ENCODE results near the gene DGCR6L.
"Not testable (repeated sequence)": the region's sequence is repeated elsewhere in the genome, so short reads cannot be mapped to it uniquely, and the experiment has no call there.

DGCR6L gene

DNA sequence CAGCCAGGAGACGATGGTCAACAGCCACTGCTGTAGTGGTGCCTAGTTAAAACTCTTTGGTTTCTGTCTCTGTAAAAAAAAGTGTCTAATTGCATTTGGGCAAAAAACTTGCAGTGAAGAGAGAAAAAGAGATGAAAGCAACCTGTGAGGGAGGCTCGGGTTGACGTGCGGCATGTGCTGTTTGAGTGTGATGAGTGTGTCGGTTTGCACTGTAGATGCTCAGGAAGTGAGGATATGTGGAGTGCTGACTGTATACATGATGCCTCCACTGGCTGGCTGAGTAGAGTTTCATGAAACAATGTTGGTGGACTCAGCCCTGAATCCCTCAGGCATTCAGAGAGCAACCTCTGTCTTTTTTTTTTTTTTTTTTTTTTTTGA, 4.3 kb upstream of the DGCR6L start:
- DNase-seq, result no peak

DNA sequence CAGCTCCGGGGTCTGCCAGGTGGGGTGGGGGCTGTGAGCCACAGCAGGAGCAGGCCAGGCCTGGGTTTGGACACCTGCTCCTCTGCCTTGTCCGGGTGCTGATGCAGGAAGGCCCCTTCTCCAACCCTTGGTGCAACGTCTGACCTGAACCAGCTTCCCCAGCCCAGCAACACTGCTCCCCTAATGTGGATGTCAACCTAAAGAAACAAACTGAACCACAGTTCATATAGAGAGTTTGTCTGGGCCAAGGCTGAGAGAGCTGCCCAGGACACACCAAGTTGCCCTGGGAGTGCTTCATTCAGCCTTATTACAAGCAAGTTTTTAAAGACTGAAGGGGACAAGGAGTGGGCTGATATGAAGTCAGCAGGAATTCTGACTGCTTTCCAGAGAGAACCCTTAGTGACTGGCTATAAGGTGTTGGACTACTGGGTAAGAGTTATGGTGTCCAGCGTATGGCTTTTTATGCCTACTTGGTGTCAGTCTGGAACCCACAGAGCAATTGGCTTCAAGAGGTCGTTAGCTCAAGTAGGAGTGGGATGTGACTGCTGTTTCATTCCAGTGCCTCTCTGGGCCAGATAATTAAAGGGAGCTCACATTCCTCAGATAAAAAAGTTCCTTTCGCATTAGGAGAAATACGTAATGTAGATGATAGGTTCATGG, 1.8 kb upstream of the DGCR6L start:
- not testable (repeated sequence) for DNase-seq

DNA sequence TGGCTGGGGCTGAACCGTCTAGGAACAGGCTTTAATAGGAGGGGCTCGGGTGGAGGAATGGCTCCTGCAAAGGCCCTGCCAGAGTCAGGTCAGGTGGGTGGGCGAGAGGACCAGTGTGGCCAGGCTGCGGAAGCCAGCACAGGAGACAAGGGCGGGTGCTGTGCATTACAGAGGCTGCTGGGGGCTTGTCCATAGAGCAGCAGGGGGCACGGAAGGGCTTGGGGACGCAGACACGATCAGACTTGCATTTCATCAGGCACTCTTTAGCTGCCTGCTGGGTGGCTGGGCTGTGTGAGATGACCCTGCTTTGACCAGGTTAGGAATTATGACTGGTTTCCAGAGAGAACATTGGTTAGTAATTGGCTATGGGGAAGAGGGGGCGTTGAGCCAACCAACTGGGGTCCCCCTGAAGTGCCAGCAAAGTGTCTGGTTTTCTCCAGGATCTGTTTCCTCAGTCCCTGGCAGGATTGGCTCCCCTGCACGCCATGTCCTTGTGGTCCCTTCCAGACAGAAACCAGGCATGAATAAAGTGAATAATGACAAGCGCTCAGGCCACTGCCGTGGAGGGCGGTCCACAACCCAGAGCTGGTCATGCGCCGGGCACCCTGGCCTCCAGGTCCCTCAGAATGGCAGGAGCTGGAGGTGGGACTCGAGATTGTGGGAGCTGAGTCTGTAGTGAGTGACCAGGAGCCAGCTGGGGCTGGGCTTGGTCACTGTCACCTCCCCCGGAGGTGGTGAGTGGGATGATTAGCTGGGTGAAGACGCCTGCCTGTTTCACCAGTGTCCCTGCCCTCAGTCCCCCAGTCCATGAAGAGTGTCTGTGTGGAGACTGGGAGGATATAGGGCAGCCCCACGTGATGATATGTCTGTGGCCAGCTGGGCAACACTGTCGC, 1.0 kb upstream of the DGCR6L start:
- not testable (repeated sequence) for DNase-seq

DNA sequence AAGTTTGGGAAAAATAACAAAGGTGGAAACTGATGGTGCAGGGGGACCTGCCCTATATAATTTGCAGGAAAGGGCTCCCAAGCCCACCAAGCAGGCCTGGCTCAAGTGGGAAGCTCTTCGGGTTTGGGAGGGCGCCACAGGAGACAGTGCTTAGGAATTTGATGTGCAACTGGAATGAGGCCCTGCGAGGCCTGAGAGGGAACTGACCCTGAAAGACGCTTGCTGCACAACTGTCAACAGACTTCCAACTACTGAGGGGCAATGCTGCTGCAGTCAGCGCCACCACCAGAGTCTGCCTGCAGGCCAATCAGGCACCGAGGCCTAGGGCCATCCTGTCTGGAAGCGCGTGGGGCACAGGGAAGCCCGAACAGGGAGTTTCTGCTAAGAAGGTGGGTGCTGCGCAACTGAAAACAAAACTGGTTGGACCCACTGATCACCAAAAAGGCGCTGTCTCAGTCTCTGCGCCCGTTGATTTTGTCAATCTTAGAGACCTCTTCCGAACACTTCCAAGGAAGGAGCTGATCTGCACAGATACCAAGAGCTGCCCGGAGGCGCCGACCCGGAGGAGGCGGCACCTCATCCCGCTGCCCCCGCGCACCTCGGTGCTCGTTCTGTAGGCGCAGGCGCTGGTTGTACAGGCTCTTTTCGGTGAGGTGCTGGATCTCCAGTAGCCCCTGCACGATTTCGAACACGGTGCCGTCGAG, 667 bp downstream of the DGCR6L start:
- DNase-seq, result no peak

DNA sequence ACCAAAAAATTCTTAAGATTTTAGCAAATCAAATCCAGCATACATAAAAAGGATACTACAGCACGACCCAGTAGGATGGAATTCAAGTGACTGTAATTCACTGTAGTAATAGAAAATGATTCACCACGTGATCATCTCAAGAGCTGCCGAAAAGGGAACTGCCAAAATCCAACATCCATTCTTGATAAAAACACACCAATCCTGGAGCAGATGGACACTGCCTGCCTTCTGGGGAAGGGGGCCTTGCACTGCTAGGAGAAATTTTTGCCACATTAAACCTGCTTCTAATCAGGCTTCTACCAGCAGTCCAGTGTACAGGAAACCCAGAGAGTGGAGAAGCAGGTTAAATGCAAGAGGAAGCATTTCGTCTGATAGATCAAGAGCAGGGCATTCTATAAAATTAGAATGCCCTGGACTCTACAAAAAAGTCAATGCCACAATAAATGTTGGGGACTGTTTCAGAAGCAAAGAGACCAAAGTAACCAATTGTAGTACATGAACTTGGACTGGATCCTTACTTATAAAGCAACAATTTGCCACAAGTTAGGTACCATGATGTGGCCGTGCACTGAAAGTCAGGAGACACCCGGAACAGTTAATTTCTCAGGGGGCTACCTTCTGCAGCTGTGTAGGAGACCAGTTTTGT, 1.7 kb downstream of the DGCR6L start:
- DNase-seq, result not testable (repeated sequence)

DNA sequence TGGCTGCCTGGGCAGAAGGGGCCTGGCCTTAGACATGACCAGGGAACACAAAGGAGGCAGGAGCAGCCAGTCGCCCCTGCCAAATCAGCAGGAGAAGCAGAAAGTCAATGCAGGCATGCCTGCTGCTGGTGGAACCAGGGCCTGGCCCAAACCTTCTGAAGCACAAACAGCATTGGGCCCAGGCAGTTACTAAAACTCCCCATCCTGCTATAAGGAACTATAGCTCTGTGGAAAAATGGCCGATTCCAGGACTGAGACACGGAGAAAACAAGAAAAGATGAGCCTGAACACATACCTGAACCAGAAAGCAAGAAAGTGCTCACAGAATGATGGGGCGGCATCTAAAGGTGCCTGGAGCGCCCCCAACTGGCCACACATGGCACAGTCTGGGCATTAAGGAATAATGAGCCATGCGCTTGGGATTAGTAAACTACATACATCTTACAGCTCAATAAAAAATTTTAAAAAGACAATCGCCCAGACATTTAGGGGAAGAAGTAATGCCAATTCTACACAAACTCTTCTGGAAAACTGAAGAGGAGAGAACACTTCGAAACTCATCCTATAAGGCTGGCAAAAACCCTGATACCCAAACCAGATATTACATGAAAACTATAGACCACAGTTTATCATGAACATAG, 2.3 kb downstream of the DGCR6L start:
- not testable (repeated sequence) for DNase-seq

DNA sequence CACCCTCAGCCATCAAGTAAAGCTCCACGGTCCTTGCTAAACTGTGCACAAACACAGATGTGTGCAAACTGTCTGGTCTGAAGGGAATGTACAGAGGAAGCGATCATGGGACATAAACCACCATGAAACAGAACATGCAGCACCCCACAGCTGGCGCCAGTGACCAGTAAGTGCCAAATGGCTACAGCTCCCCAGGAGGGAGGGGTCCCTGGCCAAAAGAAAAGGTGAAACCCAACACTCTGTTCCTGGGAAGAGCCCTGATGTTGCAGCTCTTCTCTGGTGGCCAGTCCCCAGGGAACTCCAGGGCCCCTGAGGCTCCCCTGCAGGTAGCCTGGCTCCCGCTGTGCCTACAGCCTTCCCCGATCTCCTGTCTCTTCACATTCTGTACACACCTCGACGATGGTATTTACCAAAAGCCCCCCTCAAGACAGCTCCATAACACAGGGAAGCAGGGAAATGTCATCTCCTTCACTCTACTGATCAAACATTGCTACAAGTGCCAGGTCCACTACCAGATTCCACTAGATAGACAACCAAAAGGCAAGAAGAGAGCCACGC, 2.9 kb downstream of the DGCR6L start:
- no peak for DNase-seq

DNA sequence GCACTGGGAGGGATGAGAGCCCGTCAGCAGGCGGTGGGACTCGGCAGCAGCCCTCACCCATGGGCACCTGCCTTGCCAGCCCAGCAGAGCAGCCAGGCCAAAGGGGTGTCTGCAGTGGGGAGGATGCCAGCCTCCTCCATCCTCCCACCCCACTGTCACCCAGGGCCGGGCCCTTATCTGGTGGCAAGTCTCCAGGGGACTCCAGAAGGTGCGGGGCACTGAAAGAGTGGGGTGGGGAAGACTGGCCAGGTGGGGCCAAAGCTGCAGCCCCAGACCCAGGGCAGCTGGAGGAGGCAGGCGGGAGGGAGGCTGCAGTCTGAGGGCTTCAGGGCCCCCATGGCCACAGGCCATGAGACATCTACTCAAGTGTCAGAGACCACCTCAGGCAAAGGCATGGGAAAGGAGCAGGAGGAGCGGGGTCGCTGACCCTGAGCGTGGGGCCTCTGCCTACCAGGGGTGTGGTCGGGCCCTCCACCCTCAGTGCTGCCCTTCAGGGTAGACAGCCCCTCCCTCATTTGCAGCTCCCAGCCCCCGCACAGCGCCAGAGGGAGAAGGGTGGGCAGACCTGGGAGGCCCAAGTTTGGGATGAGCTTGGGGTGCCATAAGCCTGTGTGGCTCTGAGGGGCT, 3.5 kb downstream of the DGCR6L start:
- no peak for DNase-seq

DNA sequence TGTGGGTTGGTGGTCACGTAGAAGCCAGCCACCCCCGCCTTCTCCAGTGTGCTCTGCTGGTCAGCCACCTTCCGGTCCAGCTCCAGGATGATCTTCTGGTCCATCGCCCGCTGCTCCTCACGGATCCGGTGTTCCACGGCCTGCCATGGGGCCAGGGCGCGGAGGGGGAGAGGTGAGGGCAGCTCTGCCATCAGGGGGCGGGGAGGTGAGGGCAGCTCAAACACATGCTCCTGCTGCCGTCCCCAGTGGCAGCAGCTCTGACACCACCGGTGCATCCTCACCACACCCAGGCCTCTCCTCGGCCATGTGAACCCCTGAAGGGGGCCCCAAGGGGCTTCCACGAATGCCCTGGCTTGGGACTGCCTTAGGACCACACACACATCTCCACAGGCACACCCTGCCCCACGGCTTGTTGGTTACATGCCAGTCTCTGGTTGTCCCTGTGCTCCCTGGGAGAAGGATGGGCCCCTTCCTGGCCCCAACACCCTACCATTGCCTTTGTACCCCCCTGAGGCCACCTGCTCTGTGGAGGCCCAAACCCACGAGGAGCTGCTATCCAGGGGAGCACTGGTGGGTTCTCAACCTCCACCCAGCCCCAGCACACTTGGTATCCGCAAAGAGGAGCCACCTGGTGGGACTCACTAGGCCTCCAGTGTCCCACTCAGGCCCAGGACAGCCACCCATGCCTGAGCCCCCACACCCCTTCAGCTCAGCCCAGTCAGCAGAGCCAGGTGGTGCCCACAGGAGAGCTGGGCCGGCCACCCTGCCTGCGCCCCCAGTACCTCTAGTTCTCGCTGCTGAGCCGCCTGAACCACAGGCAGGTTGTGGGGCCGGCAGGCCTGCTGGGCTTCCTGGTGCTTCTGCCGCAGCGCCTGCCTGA, 4.3 kb downstream of the DGCR6L start:
- no peak for DNase-seq

DNA sequence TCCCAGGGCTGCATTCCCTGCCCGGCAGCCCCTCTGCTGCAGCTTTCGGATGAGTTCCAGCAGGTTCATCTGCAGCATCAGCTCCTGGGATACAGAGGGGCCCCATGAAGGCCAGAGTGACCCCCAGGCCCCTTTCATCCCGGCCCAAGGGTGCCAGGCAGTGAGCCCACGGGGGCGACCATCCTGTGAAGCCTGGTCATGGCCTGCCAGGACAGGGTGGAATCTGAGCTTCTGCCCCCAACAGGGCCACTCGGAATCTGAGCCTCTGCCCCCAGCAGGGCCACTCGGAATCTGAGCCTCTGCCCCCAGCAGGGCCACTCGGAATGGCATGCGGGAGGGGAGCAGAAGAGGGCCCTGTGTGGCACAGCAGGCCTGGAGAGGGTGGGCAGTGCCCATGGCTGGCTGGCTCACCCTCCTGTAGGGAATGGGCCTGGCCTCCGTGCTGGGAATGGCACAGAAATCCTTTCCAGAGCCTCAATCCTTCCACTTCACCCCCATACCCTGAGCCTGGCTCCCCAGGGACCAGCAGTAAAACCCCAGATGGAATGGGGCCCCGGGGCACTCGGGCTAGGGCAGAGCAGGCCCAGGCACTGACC, 5.0 kb downstream of the DGCR6L start:
- DNase-seq, result not testable (repeated sequence)

DNA sequence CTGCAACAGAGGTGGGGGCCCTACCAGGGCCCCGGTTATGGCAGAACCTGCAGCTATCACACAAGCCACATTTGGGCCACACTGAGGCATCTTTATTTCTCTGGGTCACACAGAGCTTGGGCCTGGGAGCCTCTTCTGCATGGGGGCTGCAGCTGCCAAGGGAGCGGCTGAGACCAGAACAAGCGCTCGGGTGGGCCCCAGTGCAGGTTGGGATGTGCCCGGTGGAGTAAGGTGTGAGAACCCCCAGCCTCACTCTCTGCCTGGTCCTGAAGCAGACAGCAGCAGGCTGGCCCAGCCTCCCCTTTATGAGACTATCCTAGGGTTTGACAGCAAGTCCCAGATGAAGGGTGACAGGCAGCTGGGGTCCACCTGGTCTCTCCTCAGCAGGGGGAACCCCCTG, 5.7 kb downstream of the DGCR6L start:
- not testable (repeated sequence) for DNase-seq

DNA sequence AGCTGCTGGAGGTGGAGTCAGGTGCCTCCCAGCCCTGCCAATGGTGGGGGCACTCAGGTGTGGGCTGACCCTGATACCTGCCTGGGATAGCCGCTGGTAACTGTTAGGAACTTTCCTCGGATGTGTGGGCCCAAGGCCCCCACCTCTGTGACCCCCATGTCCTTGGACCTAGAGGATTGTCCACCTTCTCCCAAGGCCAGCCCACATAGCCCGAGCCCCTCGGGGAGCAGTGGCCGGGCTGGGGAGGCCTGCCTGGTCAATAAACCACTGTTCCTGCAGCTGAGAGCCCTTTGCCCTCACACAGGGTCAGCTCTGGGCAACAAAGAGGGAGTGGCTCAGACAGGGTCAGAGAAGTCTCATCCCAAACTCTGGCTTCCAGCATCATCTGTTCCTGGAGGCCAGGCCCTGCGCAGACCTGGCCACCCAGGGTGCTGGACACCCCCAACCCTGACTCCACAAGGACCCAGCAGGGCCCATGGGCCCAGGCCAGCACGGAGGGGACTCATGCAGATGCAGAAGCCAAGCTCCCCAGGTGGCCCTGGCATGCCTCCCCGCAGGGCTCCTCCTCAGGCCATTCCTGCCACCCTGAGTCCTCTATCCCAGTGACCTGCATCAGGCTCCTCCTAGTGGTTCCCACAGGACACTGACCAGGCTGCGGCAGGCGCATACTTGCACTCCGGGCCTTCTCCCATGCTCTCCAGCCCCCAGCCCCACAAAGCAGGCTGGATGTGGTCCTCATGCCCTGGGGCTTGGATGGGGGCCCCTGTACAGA, 6.4 kb downstream of the DGCR6L start:
- not testable (repeated sequence) for DNase-seq

DNA sequence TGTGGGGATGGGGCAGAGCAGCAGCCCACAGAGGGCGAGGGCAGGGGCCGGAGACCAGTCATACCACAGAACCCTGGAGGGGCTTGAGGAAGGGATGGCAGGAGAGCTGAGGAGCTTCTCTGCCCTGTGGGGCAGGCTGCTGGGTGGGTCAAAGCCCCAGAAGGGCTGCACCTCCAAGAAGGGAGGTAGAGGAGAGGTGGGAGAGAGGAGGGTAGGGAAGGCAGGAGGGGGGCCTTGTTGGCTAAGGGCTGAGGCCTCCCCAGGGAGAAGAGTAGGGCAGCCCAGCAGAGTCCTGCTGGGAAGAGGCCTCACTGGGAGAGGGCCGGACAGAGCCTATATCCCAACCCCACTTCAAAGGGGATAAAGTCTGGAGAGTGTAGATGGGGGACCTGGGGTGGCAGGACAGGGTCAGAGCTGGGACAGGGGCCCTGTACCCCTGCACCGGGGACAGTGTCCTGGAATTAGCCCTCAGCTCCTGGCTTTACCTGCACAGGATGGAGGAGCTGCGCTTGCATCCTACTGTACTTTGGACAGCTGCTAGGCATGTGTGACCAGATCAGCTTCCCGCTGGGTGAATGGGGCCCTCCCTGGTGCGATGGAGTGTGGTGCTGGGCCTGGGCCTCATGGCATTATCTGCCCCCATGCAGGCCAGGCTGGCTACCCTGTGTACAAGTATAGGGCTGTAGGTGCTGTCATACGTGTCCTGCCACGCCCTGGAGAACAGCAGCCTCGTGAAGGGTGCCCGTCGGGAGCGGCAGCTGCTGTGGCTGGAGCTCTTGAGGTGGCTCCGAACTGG, 7.3 kb downstream of the DGCR6L start:
- no peak for DNase-seq

DNA sequence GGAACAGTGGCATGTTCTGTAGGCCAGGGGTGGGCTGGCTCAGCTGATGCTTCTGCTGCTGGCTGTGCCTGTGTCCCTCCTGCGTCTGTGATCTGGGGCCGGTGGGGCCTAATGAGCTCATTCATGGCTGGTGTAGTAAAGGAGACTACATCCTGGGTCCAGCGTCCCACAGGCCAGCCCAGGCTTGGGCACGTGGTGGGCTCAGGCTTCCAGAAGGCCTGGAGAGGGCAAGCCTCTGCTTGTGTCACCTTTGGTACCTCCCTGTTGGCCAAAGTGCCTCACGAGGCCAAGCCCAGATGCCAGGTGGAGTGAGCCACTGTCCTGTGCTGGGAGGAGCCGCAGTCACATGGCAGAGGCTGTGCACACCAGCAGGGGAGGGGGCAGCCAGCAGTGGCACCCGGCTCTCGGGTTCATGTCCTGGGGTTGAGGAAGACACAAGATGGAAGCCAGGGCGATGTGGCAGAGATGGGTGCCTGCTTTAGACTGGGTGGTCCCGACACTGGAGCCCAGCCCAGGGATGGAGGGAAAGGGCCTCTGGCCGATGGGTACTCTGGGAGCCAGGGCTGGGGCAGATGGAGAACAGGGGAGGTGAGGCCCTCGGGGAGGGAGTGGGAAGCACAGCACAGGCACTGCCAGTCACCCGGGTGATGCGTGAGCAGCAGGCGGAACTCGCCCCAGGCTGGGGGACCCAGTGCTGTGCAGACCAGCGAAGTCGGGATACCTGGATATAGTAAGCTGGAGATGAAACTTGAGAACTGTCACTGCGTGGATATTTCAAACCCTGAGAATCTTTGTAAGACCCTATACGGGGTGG, 8.4 kb downstream of the DGCR6L start:
- not testable (repeated sequence) for DNase-seq

DNA sequence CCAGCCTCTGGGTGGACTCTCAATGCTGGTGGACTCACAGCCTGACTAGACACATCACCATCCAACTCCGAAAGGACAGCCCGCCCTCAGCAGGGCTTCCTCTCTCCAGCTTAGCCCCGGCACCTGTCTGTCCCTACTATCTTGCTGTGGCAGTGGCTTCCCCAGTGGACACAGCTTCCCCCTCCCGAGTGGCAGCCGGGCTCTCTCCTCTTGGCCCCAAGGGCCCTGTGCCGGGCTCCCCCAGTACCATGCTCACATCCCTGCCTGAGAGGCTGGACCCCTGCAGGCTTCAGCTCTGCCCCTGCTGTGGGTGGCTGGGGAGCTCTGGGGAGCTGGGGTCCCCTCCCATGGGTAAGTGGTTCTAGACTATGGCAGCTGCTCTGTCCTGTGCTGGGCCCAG, 9.1 kb downstream of the DGCR6L start:
- not testable (repeated sequence) for DNase-seq

DNA sequence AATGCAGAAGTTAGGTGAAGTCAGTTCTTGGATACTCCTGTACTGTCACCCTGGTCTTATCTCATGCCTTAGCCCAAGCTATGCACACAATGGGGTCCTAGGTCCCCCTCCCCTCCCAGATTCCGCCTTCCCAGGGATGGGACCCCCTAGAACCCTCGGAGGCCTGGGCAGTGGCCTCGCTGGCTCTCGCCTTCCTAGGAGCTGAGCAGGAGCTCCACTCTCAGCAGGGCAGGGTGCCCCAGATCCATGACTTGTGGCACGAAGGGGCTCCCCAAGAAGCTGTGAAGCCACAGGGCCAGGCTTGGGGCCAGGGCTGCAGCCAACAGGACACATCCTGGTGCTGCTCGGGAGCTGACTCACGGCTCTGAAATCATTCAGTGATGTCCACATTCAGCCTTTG, 9.7 kb downstream of the DGCR6L start:
- not testable (repeated sequence) for DNase-seq

DNA sequence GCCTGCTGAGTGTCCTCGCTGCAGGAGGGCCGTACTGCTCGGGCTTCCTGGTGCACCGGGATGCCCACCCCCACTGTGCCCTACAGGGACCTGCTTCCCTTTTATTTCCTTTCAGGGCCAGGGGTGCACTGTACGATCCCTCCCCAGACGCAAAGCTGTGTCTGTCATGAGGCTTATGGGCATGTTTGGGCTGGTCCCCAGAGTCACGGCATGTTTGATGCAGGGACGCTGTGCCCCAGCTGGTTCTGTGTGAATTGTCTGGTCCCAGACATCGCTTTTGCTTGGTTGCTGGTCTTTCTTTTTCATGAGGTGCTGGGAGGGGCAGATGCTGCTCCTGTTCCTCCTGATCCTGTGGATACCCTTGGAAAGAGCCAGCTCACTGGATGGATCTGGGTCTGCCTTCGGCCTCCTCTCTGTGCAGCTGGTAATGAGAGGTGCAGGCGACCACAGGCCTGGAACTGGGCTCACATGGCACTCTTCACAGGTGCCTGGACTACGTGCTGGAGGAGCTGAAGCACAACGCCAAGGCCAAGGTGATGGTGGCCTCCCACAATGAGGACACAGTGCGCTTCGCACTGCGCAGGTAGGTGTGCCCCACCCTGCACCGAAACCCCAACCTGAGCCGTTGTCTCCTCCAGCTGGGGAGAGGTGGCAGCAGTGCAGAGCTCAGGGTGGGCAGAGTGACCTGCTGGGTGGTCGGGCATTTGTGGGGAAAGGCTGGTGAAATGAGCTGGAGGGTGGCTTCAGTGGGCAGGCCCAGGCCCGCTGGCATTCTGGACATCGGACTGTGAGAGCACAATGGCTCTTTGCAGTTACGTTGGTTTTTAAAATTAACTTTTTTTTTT, 10.8 kb downstream of the DGCR6L start:
- DNase-seq, result not testable (repeated sequence)

Measured in NCI-H748 treated with DMSO at 0.1 percent for 48 hours (cell line).